ENCODE measurements around the gene POTEM. TPM values are rescaled to one million over a fixed set of nuclear protein-coding genes. Genes with fewer than 3 reads are reported as not detected.
"Not testable (repeated sequence)": the region's sequence is repeated elsewhere in the genome, so short reads cannot be mapped to it uniquely, and the experiment has no call there.

Gene POTEM
- total RNA-seq (2021; fragmentation: NEBNext Ultra II Directional; extraction: Animal tissue kit (Norgen Biotek cat#: 25700)): not detected
- long read RNA-seq: 0 reads

DNA sequence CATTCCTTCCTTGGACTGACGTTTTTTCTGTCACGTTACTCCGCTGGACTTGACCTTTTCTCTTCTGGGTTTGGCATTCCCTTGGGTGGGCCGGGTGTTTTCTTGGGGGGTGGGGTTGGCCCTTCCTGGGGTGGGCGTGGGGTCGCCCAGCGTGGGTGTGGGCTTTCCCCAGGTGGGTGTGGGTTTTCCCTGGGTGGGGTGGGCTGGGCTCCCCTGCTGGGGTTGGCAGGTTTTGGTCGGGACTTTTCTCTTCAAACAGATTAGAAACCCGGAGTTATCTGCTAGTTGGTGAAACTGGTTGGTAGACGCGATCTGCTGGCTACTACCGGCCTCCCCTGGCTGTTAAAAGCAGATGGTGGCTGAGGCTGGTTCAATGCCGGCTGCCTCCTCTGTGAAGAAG lies at the start of gene POTEM:
Gene POTEM, plus strand, starts transcription at position 301 of the 400 bp plus-strand sequence. Its CDS starts 52 bp downstream, at position 353.
- not testable (repeated sequence) for H3K27ac Mint-ChIP-seq; H3K4me1 Mint-ChIP-seq (ENCODE audit: low read depth)

DNA sequence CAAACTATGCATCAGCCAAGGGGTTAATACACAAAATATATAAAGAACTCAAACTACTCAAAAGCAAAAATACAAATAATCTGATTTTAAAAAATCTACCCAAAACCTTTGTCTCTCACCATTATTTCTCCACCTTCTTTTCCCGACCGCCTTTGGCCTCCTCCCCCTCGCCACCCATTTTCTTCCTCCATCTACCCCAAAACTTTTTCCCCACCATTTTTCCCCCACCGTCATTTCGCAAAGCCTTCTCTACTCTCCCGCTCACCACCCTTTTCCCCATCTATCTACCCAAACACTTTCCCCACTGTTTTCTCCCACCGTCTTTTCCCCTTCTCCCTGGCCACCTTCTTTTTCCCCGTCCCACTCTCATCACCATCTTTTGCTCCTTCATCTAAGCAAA lies 48.9 kb upstream of the POTEM start:
- not testable (repeated sequence) for H3K27ac Mint-ChIP-seq; DNase-seq; H3K4me3 Mint-ChIP-seq; H3K27me3 Mint-ChIP-seq (ENCODE audit: insufficient read depth); H3K9me3 Mint-ChIP-seq; H3K36me3 Mint-ChIP-seq (ENCODE audit: low read depth); H3K4me1 Mint-ChIP-seq (ENCODE audit: low read depth)

More for the DNA sequence above, at the start of gene POTEM:
- not testable (repeated sequence) for H3K27me3 Mint-ChIP-seq (ENCODE audit: insufficient read depth); H3K4me3 Mint-ChIP-seq; H3K9me3 Mint-ChIP-seq; DNase-seq; H3K36me3 Mint-ChIP-seq (ENCODE audit: low read depth)

DNA sequence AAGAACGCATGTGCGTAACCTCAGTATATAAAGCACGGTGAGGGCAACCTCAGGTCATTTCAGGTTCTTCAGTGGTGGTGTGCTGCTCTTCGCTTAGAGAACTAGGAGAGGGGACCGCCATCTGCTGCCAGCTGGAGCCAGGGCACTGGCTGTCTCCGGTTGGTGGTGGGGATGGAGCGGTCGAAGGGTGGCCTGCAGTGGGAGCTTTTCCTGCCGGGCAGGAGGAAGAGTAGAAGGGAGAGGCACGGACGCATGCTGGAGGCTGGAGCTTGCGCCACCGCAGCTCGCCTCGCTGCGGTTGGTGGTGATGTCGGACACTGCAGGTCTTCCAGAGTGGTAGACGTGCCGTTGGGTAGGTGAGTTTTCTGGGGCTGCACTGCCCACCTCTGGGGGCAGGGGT lies 47.2 kb upstream of the POTEM start:
- not testable (repeated sequence) for H3K27me3 Mint-ChIP-seq (ENCODE audit: insufficient read depth); H3K4me3 Mint-ChIP-seq; H3K36me3 Mint-ChIP-seq (ENCODE audit: low read depth); H3K27ac Mint-ChIP-seq; H3K9me3 Mint-ChIP-seq; H3K4me1 Mint-ChIP-seq (ENCODE audit: low read depth); DNase-seq

DNA sequence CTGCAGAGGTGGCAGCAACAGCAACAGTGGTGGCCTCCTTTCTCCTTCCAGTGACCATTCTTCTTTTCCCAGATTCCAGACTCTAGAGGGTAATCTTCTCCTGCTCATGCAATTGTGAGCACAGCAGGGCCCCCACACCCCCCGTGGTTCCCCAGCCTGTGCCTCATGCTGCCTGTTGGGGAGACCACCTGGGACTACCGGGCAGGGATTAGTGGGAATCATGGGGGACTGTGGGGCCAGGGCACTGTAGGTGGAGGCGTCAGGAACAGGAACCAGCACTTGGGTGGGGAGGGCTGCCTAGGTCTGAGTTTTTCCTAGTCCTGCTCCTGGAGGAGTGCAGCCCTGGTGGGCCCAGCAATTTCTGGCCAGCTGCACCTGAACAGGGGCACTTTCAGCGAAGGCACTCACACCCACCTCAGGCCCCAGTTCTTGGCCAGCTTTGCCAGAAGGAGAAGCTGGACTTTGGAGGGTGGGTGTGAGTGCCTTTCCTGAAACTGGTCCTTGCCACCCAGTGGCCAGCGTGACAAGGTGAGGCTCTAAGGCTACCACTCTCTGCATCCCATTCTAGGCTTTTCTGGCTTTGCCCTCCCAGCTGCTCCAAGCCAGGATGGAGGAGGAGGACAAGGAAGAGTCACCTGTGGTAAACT lies 46.1 kb upstream of the POTEM start:
- H3K27me3 Mint-ChIP-seq (ENCODE audit: insufficient read depth); H3K4me3 Mint-ChIP-seq; H3K4me1 Mint-ChIP-seq (ENCODE audit: low read depth); H3K27ac Mint-ChIP-seq; H3K9me3 Mint-ChIP-seq; H3K36me3 Mint-ChIP-seq (ENCODE audit: low read depth); DNase-seq: not testable (repeated sequence)

GRCh38 chr14:18936848-18937247 lies 30.4 kb upstream of the POTEM start:
- H3K36me3 Mint-ChIP-seq (ENCODE audit: low read depth); H3K9me3 Mint-ChIP-seq; H3K4me1 Mint-ChIP-seq (ENCODE audit: low read depth); H3K27me3 Mint-ChIP-seq (ENCODE audit: insufficient read depth); H3K4me3 Mint-ChIP-seq; DNase-seq; H3K27ac Mint-ChIP-seq: not testable (repeated sequence)

GRCh38 chr14:18938733-18939132 lies 28.5 kb upstream of the POTEM start:
- not testable (repeated sequence) for H3K36me3 Mint-ChIP-seq (ENCODE audit: low read depth); H3K27me3 Mint-ChIP-seq (ENCODE audit: insufficient read depth); H3K27ac Mint-ChIP-seq; H3K4me3 Mint-ChIP-seq; H3K9me3 Mint-ChIP-seq; H3K4me1 Mint-ChIP-seq (ENCODE audit: low read depth); DNase-seq

- H3K4me3 Mint-ChIP-seq; DNase-seq; H3K27me3 Mint-ChIP-seq (ENCODE audit: insufficient read depth); H3K9me3 Mint-ChIP-seq; H3K27ac Mint-ChIP-seq; H3K4me1 Mint-ChIP-seq (ENCODE audit: low read depth); H3K36me3 Mint-ChIP-seq (ENCODE audit: low read depth): not testable (repeated sequence)
These were observed 17.3 kb upstream of the POTEM start for GRCh38 chr14:18949939-18950338.

DNA sequence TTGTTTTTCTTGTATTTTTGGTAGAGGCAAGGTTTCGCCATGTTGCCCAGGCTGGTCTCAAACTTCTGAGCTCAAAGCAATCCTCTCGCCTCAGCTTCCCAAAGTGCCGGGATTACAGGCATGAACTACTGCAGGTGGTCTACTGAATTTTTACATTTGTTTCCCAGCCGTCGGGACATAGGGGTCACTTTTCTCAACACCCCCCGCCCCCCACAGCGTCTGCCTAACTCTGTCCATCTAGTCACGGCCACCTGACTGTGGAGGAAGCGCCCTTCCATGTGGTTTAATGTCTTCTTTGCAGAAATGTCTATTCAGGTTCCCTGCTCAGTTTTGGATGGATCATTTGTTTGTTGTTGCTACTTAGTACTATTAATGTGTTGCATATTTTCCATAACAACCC lies 14.1 kb upstream of the POTEM start:
- not testable (repeated sequence) for H3K9me3 Mint-ChIP-seq; H3K36me3 Mint-ChIP-seq (ENCODE audit: low read depth); H3K4me1 Mint-ChIP-seq (ENCODE audit: low read depth)

DNA sequence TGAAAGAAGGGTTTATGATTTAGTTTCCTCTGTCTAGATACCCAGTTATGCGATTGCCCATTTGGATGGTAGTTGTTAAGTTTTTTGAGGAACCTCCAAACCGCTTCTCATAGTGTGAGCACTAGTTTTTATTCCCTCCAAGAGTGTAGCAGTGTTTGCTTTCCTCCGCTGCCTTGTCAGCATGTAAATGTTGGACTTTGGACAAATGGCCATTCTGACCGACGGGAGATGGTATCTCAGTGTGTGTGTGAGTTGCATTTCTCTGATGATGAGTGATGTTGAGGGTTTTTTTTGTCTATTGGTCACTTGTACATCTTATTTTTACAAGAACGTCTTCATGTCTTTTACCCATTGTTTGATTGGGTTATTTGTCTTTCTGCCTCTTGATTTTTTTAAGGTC lies 11.4 kb upstream of the POTEM start:
- H3K4me3 Mint-ChIP-seq; H3K27ac Mint-ChIP-seq; H3K4me1 Mint-ChIP-seq (ENCODE audit: low read depth); H3K36me3 Mint-ChIP-seq (ENCODE audit: low read depth); H3K27me3 Mint-ChIP-seq (ENCODE audit: insufficient read depth); H3K9me3 Mint-ChIP-seq; DNase-seq: not testable (repeated sequence)

More for the DNA sequence above, 14.1 kb upstream of the POTEM start:
- H3K4me3 Mint-ChIP-seq; H3K27me3 Mint-ChIP-seq (ENCODE audit: insufficient read depth); DNase-seq; H3K27ac Mint-ChIP-seq: not testable (repeated sequence)

DNA sequence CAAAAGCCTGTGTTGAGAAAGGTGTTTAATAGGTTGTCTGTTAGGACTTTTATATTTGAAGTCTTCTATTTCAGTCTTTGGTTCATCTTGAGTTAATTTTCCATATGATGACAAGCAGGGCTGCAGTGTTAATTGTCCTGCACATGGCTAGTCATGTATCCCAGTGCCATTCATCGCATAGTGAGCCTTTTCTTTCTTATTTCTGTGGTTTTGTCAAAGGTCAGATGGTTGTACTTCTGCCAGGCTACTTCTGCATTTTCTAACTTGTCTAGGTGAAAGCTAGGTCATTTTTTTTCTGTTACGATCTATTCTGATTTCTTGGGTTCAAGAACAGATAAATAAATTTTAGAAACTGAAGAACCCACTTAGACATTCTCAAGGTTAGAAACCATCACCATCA lies 5.7 kb upstream of the POTEM start:
- not testable (repeated sequence) for H3K9me3 Mint-ChIP-seq; DNase-seq; H3K36me3 Mint-ChIP-seq (ENCODE audit: low read depth); H3K4me3 Mint-ChIP-seq; H3K27me3 Mint-ChIP-seq (ENCODE audit: insufficient read depth); H3K4me1 Mint-ChIP-seq (ENCODE audit: low read depth); H3K27ac Mint-ChIP-seq

DNA sequence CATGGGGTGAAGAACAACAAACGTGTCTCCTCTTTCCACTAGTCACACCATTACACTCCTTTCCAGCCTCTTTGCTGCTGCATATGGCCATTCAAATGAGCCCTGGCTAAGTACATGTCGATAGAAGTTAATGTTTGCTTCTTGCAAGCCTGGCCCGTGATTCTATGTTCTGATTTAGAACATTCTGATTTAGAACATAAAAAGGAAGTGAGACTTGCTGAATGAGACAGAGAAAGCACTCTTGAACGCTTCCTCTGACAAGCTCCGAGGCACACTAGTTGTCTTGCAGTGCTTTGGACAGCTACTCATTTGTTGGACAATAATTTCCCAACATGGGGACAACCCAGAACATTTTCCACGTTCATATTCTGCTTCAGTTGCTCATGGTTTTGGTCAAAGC lies 5.1 kb upstream of the POTEM start:
- not testable (repeated sequence) for H3K4me3 Mint-ChIP-seq; H3K27ac Mint-ChIP-seq; H3K36me3 Mint-ChIP-seq (ENCODE audit: low read depth); DNase-seq; H3K9me3 Mint-ChIP-seq; H3K27me3 Mint-ChIP-seq (ENCODE audit: insufficient read depth); H3K4me1 Mint-ChIP-seq (ENCODE audit: low read depth)

DNA sequence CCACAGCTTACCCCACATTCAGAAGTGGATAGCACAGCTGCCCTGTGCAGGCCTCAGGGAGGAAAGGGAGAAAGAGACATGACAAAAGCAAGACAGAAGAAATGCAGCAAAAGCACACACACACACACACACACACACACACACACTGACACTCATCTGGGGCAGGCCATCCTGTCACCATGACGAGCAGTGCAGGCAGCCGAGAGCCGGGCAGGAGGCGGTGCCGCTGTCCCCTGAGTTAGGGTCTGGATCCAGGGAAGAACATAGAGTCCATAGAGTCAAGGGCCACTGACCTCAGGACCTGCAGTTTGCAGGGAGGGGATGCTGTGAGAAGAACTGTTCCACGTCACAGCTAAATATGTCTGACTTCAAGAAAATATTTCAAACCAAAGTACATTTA lies 4.0 kb upstream of the POTEM start:
- DNase-seq; H3K4me3 Mint-ChIP-seq; H3K4me1 Mint-ChIP-seq (ENCODE audit: low read depth); H3K36me3 Mint-ChIP-seq (ENCODE audit: low read depth); H3K9me3 Mint-ChIP-seq; H3K27ac Mint-ChIP-seq; H3K27me3 Mint-ChIP-seq (ENCODE audit: insufficient read depth): not testable (repeated sequence)

DNA sequence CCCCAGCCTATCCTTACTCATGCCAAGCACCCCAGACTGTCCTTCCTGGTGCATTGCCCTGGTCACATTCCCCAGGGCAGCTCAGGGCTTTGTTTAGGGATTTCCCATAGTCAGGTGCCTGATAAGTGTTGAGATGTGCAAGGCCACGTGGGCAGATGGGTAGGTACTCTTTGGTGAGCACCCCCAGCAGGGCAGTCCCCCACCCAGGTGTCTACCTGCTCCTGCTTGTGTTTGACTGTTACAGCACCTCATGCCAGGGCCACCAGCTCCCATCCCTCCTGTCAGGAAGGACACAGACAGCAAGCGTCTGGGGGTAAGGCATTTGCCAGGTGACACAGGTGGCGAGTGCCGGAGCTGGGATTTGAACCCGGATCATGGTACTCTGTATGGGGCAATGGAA lies 2.4 kb upstream of the POTEM start:
- H3K4me3 Mint-ChIP-seq; DNase-seq; H3K27me3 Mint-ChIP-seq (ENCODE audit: insufficient read depth); H3K9me3 Mint-ChIP-seq; H3K27ac Mint-ChIP-seq; H3K36me3 Mint-ChIP-seq (ENCODE audit: low read depth); H3K4me1 Mint-ChIP-seq (ENCODE audit: low read depth): not testable (repeated sequence)

DNA sequence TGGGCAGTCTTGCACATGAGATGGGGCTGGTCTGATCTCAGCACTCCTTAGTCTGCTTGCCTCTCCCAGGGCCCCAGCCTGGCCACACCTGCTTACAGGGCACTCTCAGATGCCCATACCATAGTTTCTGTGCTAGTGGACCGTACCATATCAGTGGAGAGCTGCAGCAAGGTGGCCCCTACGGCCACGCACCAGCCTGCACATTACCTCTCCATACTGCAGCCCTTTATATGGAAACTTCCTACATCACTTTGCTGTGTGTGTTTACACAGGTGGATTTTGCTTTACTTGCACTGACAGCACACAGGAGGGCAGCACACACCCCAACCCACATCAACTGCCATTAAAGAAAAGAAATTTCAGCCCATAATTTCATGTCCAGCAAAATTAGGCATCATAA lies 35.3 kb downstream of the POTEM start:
- H3K4me1 Mint-ChIP-seq (ENCODE audit: low read depth); H3K36me3 Mint-ChIP-seq (ENCODE audit: low read depth); H3K27me3 Mint-ChIP-seq (ENCODE audit: insufficient read depth); H3K27ac Mint-ChIP-seq; H3K9me3 Mint-ChIP-seq; DNase-seq; H3K4me3 Mint-ChIP-seq: not testable (repeated sequence)

- not testable (repeated sequence) for H3K9me3 Mint-ChIP-seq; H3K4me3 Mint-ChIP-seq; DNase-seq; H3K4me1 Mint-ChIP-seq (ENCODE audit: low read depth); H3K27ac Mint-ChIP-seq; H3K36me3 Mint-ChIP-seq (ENCODE audit: low read depth); H3K27me3 Mint-ChIP-seq (ENCODE audit: insufficient read depth)
These were observed 39.3 kb downstream of the POTEM start for GRCh38 chr14:19006490-19006889.
